Spinal cord (tissue), 10 donors: ENCODE measurements around the gene RAPGEF1. TPM values are rescaled to one million over a fixed set of nuclear protein-coding genes. Genes with fewer than 3 reads are reported as not detected.
A peak's percentile ranks its signal among the peaks of the same experiment; 100 is the strongest.

ENCODE experiments used
- DNase-seq, 6 donors: peaks; one replicate each; pipeline versions ENCODE4 v3.0.0 to v3.0.0-alpha.2; 2013 to 2015; ENCODE audit warnings: low spot score in 6 of 6, low read depth in 4 of 6
- H3K27ac ChIP-seq: one replicate; pipeline ENCODE4 v1.5.1; 2013; ENCODE audit warnings: low read depth, low read length, control low read depth
- H3K27me3 ChIP-seq: one replicate; pipeline ENCODE4 v1.6.1; 2013; ENCODE audit warnings: low read length; ENCODE audit not compliant: control insufficient read depth, insufficient read depth
- H3K36me3 ChIP-seq: one replicate; pipeline ENCODE4 v1.6.1; 2013; ENCODE audit warnings: low read length; ENCODE audit not compliant: control insufficient read depth, insufficient read depth
- H3K4me1 ChIP-seq: one replicate; pipeline ENCODE4 v1.6.1; 2013; ENCODE audit warnings: low read length; ENCODE audit not compliant: control insufficient read depth, insufficient read depth
- H3K4me3 ChIP-seq: one replicate; pipeline ENCODE4 v1.5.1; 2013; ENCODE audit warnings: low read depth, low read length, control low read depth
- H3K9me3 ChIP-seq: one replicate; pipeline ENCODE4 v1.6.1; 2013; ENCODE audit warnings: low read length; ENCODE audit not compliant: control insufficient read depth, insufficient read depth
- WGBS: methylation state at CpG from one replicate; pipeline ENCODE4 v1.1.5; 2013; ENCODE audit warnings: missing lambda C conversion rate; ENCODE audit not compliant: insufficient coverage; 5-methylcytosine and 5-hydroxymethylcytosine counted together
- polyA plus RNA-seq, 2 donors: library from polyadenylated mRNA; unstranded; fragments of 120-200 nt; gene quantifications; one replicate each; pipeline ENCODE4 v1.2.1, GENCODE V29; 2013; ENCODE audit not compliant: insufficient read length in 2 of 2
- total RNA-seq, 2 donors: library from RNA; depleted of rRNA in 1 of 2; stranded (reverse); fragments of 120-200 nt in 1 of 2; fragments of >200 nt in 1 of 2; gene quantifications; one replicate each; pipeline versions ENCODE4 v1.2.3 to v1.2.4, GENCODE V29; 2013 to 2014
- donor health status: healthy.

Gene RAPGEF1
- total and polyA plus RNA-seq, 4 donors = 39.7 to 175 (median 89.2) TPM

GRCh38 chr9:131703697-131704096 lies 36.2 kb downstream of the RAPGEF1 start:
- 87% methylated on average over 2 of the region's 4 CpGs for WGBS
- DNase-seq = no peak
- H3K4me1 ChIP-seq = peaks cover 30% of the 10 kb centered on the region

GRCh38 chr9:131702911-131703310 lies 37.0 kb downstream of the RAPGEF1 start:
- WGBS = 96% methylated on average over 5 of the region's 8 CpGs
- Histone ChIP-seq H3K9me3 (no peaks in the 10 kb centered on the region), H3K4me1 (peaks cover 32% of the 10 kb centered on the region), H3K4me3 (no peak overlapping the region), H3K27me3 (no peaks in the 10 kb centered on the region), H3K27ac (no peak overlapping the region), H3K36me3 (no peaks in the 10 kb centered on the region)
- no peak for DNase-seq

More at GRCh38 chr9:131703697-131704096, 36.2 kb downstream of the RAPGEF1 start:
- Histone ChIP-seq H3K9me3 (no peaks in the 10 kb centered on the region), H3K27me3 (no peaks in the 10 kb centered on the region), H3K4me3 (no peak overlapping the region), H3K27ac (no peak overlapping the region), H3K36me3 (no peaks in the 10 kb centered on the region)

- Histone ChIP-seq H3K27me3 (no peaks in the 10 kb centered on the region), H3K27ac (no peak overlapping the region), H3K4me1 (peaks cover 42% of the 10 kb centered on the region), H3K36me3 (no peaks in the 10 kb centered on the region), H3K4me3 (no peak overlapping the region), H3K9me3 (no peaks in the 10 kb centered on the region)
- WGBS = 40% methylated on average over 3 of the region's 6 CpGs
- DNase-seq = peak in 1 of 6 donors; percentile 89
These were observed 38.0 kb downstream of the RAPGEF1 start for GRCh38 chr9:131701789-131702337.

- DNase-seq = no peak
- no CpG with 5 or more reads among the region's 1 CpG for WGBS
- no peak overlapping the region for H3K4me3 ChIP-seq
- no peaks in the 10 kb centered on the region for H3K36me3 ChIP-seq
- peaks cover 43% of the 10 kb centered on the region for H3K4me1 ChIP-seq
- no peaks in the 10 kb centered on the region for H3K27me3 ChIP-seq
- H3K9me3 ChIP-seq = no peaks in the 10 kb centered on the region
- H3K27ac ChIP-seq = no peak overlapping the region
These were observed 38.5 kb downstream of the RAPGEF1 start for GRCh38 chr9:131701436-131701781.

- H3K36me3 ChIP-seq = no peaks in the 10 kb centered on the region
- H3K27ac ChIP-seq = no peak overlapping the region
- H3K4me3 ChIP-seq = no peak overlapping the region
- no peaks in the 10 kb centered on the region for H3K27me3 ChIP-seq
- DNase-seq = no peak
- H3K9me3 ChIP-seq = no peaks in the 10 kb centered on the region
- peaks cover 42% of the 10 kb centered on the region for H3K4me1 ChIP-seq
- WGBS = 70% methylated on average over 2 of the region's 11 CpGs
These were observed 39.0 kb downstream of the RAPGEF1 start for GRCh38 chr9:131700765-131701435.

GRCh38 chr9:131700076-131700475 lies 39.8 kb downstream of the RAPGEF1 start:
- H3K4me1 ChIP-seq = peaks cover 37% of the 10 kb centered on the region
- no peaks in the 10 kb centered on the region for H3K36me3 ChIP-seq
- no peak overlapping the region for H3K4me3 ChIP-seq
- DNase-seq = no peak
- no peaks in the 10 kb centered on the region for H3K27me3 ChIP-seq
- no peak overlapping the region for H3K27ac ChIP-seq
- 96% methylated on average over 7 of the region's 7 CpGs for WGBS
- H3K9me3 ChIP-seq = no peaks in the 10 kb centered on the region

GRCh38 chr9:131698618-131698985 lies 41.3 kb downstream of the RAPGEF1 start:
- Histone ChIP-seq H3K36me3 (no peaks in the 10 kb centered on the region), H3K27me3 (no peaks in the 10 kb centered on the region), H3K4me1 (peaks cover 30% of the 10 kb centered on the region), H3K4me3 (no peak overlapping the region), H3K27ac (peak overlapping the region; percentile 8), H3K9me3 (no peaks in the 10 kb centered on the region)
- WGBS = 86% methylated on average over 4 of the region's 4 CpGs
- no peak for DNase-seq

- Histone ChIP-seq H3K27me3 (no peaks in the 10 kb centered on the region), H3K27ac (peak overlapping the region; percentile 12), H3K36me3 (no peaks in the 10 kb centered on the region), H3K4me1 (peaks cover 30% of the 10 kb centered on the region), H3K4me3 (no peak overlapping the region), H3K9me3 (no peaks in the 10 kb centered on the region)
- 69% methylated on average over 3 of the region's 5 CpGs for WGBS
- peak in 1 of 6 donors; percentile 47 for DNase-seq
These were observed 41.8 kb downstream of the RAPGEF1 start for GRCh38 chr9:131697908-131698617.

- Histone ChIP-seq H3K4me1 (peaks cover 30% of the 10 kb centered on the region), H3K27me3 (no peaks in the 10 kb centered on the region), H3K4me3 (no peak overlapping the region), H3K27ac (no peak overlapping the region), H3K36me3 (no peaks in the 10 kb centered on the region), H3K9me3 (no peaks in the 10 kb centered on the region)
- 44% methylated on average over 3 of the region's 6 CpGs for WGBS
- DNase-seq = peak in 5 of 6 donors; percentile 32 to 86 (median 51)
These were observed 42.8 kb downstream of the RAPGEF1 start for GRCh38 chr9:131697097-131697496.
